Vagina (tissue), 2 donors: ENCODE data around the gene STX4.

Source experiments
- POLR2AphosphoS5 ChIP-seq, 2 donors: sonication (generic); formaldehyde crosslinking; IDR thresholded peaks; one replicate each; pipeline ENCODE4 v1.9.0; 2017; ENCODE audit warnings: antibody characterized with exemption in 2 of 2, mild to moderate bottlenecking in 2 of 2, low read depth in 1 of 2; ENCODE audit not compliant: insufficient read depth in 1 of 2
- TF ChIP-seq, protein P1 (sequence below), 3 experiments: fragments of 450-650 bp in 2 of 3; fragments of 200-600 bp in 1 of 3; sonication (generic) in 1 of 3; IDR thresholded peaks; one replicate each; pipeline ENCODE4 v1.5.1; 2017 to 2019; ENCODE audit warnings: antibody characterized with exemption in 3 of 3, mild to moderate bottlenecking in 2 of 3, moderate library complexity in 2 of 3

DNA sequence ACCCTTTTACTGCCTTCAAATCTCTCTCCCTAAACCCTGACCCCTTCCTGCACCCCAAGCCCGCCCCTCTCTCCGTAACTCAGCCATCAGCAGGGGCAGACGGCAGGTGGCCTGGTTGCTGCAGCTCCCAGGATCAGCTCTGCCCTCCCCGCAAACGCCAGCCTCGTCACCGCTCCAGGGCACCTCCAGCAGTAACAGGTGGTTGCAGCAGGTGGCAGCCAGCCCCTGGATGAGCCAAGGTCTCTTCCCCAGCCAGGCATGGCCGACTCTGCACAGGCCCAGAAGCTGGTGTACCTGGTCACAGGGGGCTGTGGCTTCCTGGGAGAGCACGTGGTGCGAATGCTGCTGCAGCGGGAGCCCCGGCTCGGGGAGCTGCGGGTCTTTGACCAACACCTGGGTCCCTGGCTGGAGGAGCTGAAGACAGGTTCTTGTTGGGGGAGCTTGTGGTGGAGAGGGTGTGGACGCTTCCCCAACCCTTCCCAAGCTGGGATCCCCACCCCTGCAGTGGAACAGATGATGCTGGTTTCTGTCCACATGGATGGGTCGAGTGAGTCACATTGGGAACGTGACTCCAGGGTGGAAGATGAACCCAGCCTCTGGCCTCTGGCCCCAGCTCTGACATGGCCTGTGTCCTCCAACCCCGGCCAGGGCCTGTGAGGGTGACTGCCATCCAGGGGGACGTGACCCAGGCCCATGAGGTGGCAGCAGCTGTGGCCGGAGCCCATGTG, 47.8 kb upstream of the STX4 start:
- TF ChIP-seq, protein P1, sequence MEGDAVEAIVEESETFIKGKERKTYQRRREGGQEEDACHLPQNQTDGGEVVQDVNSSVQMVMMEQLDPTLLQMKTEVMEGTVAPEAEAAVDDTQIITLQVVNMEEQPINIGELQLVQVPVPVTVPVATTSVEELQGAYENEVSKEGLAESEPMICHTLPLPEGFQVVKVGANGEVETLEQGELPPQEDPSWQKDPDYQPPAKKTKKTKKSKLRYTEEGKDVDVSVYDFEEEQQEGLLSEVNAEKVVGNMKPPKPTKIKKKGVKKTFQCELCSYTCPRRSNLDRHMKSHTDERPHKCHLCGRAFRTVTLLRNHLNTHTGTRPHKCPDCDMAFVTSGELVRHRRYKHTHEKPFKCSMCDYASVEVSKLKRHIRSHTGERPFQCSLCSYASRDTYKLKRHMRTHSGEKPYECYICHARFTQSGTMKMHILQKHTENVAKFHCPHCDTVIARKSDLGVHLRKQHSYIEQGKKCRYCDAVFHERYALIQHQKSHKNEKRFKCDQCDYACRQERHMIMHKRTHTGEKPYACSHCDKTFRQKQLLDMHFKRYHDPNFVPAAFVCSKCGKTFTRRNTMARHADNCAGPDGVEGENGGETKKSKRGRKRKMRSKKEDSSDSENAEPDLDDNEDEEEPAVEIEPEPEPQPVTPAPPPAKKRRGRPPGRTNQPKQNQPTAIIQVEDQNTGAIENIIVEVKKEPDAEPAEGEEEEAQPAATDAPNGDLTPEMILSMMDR (IDR thresholded peaks at IDR 0.05): no peak
- TF ChIP-seq POLR2AphosphoS5 (IDR thresholded peaks at IDR 0.05; ENCODE audit: insufficient read depth in 1 of 2, low read depth in 1 of 2): peak in 1 of 2 donors; percentile 30
